GM18505 (cell line): ENCODE measurements around the gene GRID1.

Experiments
- ATAC-seq: cut with Tn5 transposase; IDR thresholded peaks from one replicate; pipeline ENCODE4 v1.9.1; 2021; ENCODE audit not compliant: unreplicated experiment
- POLR2A ChIP-seq: IDR thresholded peaks from 4 replicates; pipeline ENCODE4 v1.6.1; 2011; ENCODE audit warnings: borderline replicate concordance; ENCODE audit not compliant: insufficient read depth, insufficient read length; ENCODE audit errors: extremely low read depth

The GRID1 gene

GRCh38 chr10:85623758-85624157 is 742.8 kb downstream of the GRID1 start:
- no peak for ATAC-seq
- TF ChIP-seq POLR2A, result no peak

- no peak for TF ChIP-seq POLR2A
- ATAC-seq, result no peak
These were observed 743.3 kb downstream of the GRID1 start for GRCh38 chr10:85623342-85623741.

GRCh38 chr10:85622425-85622824 is 744.2 kb downstream of the GRID1 start:
- ATAC-seq, result no peak
- TF ChIP-seq POLR2A, result no peak

GRCh38 chr10:85621562-85621961 is 745.0 kb downstream of the GRID1 start:
- ATAC-seq, result no peak
- no peak for TF ChIP-seq POLR2A

GRCh38 chr10:85620807-85621206 is 745.8 kb downstream of the GRID1 start:
- ATAC-seq, result no peak
- no peak for TF ChIP-seq POLR2A

- ATAC-seq, result no peak
- no peak for TF ChIP-seq POLR2A
These were observed 746.8 kb downstream of the GRID1 start for GRCh38 chr10:85619832-85620231.

- no peak for ATAC-seq
- TF ChIP-seq POLR2A, result no peak
These were observed 747.8 kb downstream of the GRID1 start for GRCh38 chr10:85618841-85619240.

GRCh38 chr10:85617751-85618546 is 748.6 kb downstream of the GRID1 start:
- ATAC-seq, result no peak

GRCh38 chr10:85615556-85615955 is 751.0 kb downstream of the GRID1 start:
- TF ChIP-seq POLR2A, result no peak
- ATAC-seq, result no peak

More at GRCh38 chr10:85617751-85618546, 748.6 kb downstream of the GRID1 start:
- no peak for TF ChIP-seq POLR2A

GRCh38 chr10:85614981-85615380 is 751.6 kb downstream of the GRID1 start:
- no peak for TF ChIP-seq POLR2A
- ATAC-seq, result no peak

- no peak for TF ChIP-seq POLR2A
- ATAC-seq, result no peak
These were observed 752.0 kb downstream of the GRID1 start for GRCh38 chr10:85614566-85614965.

GRCh38 chr10:85613391-85613790 is 753.2 kb downstream of the GRID1 start:
- no peak for TF ChIP-seq POLR2A
- no peak for ATAC-seq

- peak; percentile 44 for ATAC-seq
- TF ChIP-seq POLR2A, result no peak
These were observed 753.8 kb downstream of the GRID1 start for GRCh38 chr10:85612833-85613232.

- no peak for TF ChIP-seq POLR2A
- ATAC-seq, result peak; percentile 91
These were observed 754.2 kb downstream of the GRID1 start for GRCh38 chr10:85612378-85612775.
